ENCODE measurements around the gene SPECC1L. TPM values are rescaled to one million over a fixed set of nuclear protein-coding genes. Genes with fewer than 3 reads are reported as not detected.

SPECC1L gene
- total RNA-seq, 1 donor from 2014 or later: 35.9 TPM

DNA sequence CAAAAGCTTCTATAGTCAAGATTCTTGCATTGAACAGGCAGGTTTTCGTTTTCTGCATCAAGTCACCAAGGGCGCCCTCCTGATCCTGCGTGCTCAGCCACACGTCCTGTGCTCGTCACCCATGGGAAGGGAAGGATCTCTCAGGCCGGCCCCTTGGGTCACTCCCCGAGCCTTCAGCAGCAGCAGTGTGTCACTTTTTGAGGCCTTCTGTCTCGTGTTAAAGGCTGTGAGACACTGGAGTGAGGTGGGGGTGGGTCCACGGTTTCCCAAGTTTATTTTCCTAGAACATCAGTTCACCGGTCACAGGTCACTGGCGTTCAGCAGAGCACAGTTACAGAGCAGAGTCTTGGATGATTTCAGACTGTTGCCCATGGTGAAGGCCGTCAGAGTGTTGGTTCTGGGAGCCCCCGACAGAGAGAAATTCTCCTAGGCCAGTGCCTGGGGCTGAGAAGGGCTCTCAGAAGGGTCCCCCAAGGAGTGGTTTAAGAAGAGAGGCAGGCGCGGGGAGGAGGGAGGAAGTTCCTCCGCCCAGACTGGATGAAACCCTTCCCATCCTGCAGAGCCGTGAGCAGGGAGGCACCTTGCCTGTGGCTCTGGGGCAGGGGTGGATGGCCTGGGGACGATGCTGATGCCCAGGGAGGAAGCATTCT is 143.2 kb downstream of the SPECC1L start:
- DNase-seq (ENCODE audit: low spot score): no peak
- no peak overlapping the region for H3K4me3 Mint-ChIP-seq (ENCODE audit: low read depth)
- no peak overlapping the region for H3K27ac Mint-ChIP-seq
- H3K27me3 Mint-ChIP-seq (ENCODE audit: low read depth): no peaks in the 10 kb centered on the region
- H3K4me1 Mint-ChIP-seq (ENCODE audit: low read depth): peaks cover 11% of the 10 kb centered on the region
- H3K9me3 Mint-ChIP-seq: no peaks in the 10 kb centered on the region
- intact Hi-C loops (cut with micrococcal nuclease): no loop called here
- H3K36me3 Mint-ChIP-seq (ENCODE audit: low read depth): peaks cover 3% of the 10 kb centered on the region

DNA sequence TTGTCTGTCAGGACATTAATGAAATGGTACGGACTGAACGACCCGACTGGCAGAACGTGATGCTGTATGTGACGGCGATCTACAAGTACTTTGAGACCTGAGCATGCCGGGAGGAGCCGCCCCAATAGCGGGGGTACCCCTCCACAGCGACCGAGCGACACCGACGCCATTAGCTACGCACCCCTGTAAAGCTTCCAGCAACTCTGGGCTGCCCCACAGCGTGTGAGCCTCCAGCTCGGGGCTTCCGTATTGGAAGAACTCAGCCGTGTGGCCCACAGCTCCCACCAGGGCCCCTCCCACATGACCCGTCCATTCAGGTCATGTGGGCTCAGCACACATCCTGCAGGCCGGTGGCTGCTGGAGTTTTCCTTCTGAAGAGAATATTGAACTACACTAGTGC is 143.9 kb downstream of the SPECC1L start:
- Mint-ChIP-seq H3K27me3 (ENCODE audit: low read depth) (no peaks in the 10 kb centered on the region), H3K27ac (no peak overlapping the region), H3K9me3 (no peaks in the 10 kb centered on the region)

DNA sequence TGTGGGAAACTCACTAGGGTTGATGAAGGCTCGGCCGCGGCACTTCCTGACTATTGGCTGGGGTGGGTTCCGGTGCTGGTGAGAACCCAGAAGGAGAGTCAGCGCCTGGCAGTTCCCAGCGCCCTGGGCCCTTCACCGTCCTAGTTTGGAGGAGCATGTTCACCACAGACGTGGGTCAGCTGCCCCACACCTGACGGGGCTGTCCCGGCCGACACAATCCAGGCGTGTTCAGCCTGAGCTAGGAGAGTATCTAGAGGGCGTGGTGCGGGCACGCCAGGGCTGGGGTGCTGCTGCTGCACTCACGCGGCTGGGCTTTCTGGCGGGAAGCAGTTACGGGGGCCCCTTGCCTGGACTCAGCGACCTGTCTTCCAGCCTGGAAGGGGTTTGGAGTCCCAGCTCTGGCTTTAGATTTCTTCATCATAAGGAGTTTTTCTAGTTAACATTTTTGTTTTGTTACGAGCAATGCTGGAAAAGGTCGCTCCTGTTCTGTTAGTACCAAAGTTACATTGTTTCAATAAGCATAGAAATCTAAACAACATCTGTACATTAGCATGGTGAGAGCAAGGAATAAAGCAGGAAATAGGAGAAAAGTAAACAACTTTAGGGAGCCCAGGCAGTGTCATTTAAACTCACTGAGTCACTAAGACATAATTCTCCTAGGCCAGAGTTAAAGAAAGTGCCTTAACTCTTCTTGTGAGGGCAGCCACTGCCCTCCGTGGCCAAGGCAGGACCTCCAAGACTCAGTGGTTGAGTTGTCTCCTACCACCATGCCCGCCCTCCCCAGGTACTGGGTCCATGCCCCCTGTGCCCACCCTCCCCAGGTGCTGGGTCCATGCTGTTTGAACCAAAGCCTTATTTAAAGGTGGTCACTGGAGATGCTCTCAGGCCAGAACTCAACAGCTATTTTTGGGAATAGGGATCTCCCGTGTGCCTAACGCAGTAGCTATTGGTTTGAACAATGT is 144.6 kb downstream of the SPECC1L start:
- Mint-ChIP-seq H3K27me3 (ENCODE audit: low read depth) (no peaks in the 10 kb centered on the region), H3K4me1 (ENCODE audit: low read depth) (peaks cover 4% of the 10 kb centered on the region), H3K27ac (no peak overlapping the region), H3K4me3 (ENCODE audit: low read depth) (no peak overlapping the region), H3K9me3 (no peaks in the 10 kb centered on the region), H3K36me3 (ENCODE audit: low read depth) (peaks cover 3% of the 10 kb centered on the region)
- intact Hi-C loops (cut with micrococcal nuclease): no loop called here
- DNase-seq (ENCODE audit: low spot score): no peak

More for the DNA sequence above, 143.9 kb downstream of the SPECC1L start:
- Mint-ChIP-seq H3K4me1 (ENCODE audit: low read depth) (peaks cover 9% of the 10 kb centered on the region), H3K36me3 (ENCODE audit: low read depth) (peaks cover 3% of the 10 kb centered on the region), H3K4me3 (ENCODE audit: low read depth) (no peak overlapping the region)
- intact Hi-C loops (cut with micrococcal nuclease): no loop called here
- DNase-seq (ENCODE audit: low spot score): no peak

DNA sequence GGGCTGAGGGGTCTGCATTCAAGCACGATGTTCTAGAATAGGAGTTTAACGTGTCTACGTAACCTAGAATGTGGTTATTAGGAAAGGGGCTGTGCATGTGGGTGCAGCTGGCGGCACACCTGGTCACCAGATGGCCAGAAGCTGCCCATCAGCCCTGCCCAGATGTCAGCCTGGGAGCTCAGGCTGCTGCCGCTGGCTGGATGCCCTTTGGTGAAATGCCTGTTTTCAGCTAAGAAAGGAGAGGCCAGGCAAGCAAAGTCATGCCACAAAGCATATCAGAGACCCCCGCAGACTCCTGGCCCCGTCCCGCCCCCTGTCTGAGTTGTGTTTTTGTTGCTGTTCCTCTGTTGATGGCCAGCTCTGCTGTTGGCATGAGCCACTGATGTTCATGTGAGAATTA is 145.5 kb downstream of the SPECC1L start:
- DNase-seq (ENCODE audit: low spot score): no peak
- no peak overlapping the region for H3K27ac Mint-ChIP-seq
- intact Hi-C loops (cut with micrococcal nuclease): no loop called here
- H3K27me3 Mint-ChIP-seq (ENCODE audit: low read depth): no peaks in the 10 kb centered on the region
- H3K36me3 Mint-ChIP-seq (ENCODE audit: low read depth): peaks cover 3% of the 10 kb centered on the region
- no peaks in the 10 kb centered on the region for H3K9me3 Mint-ChIP-seq
- no peaks in the 10 kb centered on the region for H3K4me1 Mint-ChIP-seq (ENCODE audit: low read depth)
- no peak overlapping the region for H3K4me3 Mint-ChIP-seq (ENCODE audit: low read depth)

DNA sequence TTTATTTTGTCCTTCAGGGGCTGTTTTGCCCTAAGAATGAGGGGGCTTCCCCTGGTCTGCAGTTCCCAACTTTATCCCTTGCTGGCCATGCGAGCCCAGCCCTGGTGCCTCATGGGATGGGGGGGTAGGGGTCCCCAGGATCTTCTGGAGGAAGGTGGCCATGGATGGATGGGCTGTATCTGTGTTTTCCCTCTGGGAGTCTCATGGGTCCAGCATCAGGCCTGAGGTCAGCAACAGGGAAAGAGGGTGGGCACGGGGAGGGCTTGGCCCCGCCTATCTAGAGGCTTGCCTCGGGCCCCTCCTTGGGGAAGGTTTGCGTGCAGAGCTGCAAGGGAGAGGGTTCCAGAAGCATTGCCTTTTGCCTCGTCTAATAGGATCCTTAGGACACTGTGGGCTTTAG is 146.0 kb downstream of the SPECC1L start:
- H3K36me3 Mint-ChIP-seq (ENCODE audit: low read depth): peaks cover 3% of the 10 kb centered on the region
- intact Hi-C loops (cut with micrococcal nuclease): no loop called here
- no peaks in the 10 kb centered on the region for H3K27me3 Mint-ChIP-seq (ENCODE audit: low read depth)
- no peaks in the 10 kb centered on the region for H3K9me3 Mint-ChIP-seq
- peaks cover 4% of the 10 kb centered on the region for H3K4me1 Mint-ChIP-seq (ENCODE audit: low read depth)
- no peak overlapping the region for H3K4me3 Mint-ChIP-seq (ENCODE audit: low read depth)
- no peak overlapping the region for H3K27ac Mint-ChIP-seq
- DNase-seq (ENCODE audit: low spot score): no peak

DNA sequence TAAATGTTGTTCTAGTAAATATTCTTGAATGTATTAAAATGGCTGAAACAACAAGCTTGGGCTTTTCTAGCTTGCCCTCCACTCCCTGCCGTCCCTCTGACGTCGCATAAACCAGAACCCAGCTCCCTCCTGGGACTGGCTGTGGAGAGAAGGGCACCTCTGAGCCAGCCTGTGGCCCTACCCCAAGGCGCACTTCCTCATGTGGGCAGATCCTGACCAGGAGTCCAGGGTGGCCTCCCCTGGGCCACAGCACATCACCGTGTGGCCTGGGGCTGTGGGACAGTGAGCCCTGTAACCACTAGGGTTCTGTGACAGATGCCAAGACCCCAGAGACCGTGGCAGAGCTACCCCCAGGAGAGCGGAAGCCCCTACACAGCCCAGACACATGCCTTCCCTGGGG is 146.6 kb downstream of the SPECC1L start:
- no peaks in the 10 kb centered on the region for H3K9me3 Mint-ChIP-seq
- H3K36me3 Mint-ChIP-seq (ENCODE audit: low read depth): peaks cover 3% of the 10 kb centered on the region
- peaks cover 4% of the 10 kb centered on the region for H3K4me1 Mint-ChIP-seq (ENCODE audit: low read depth)
- no peak for DNase-seq (ENCODE audit: low spot score)
- H3K4me3 Mint-ChIP-seq (ENCODE audit: low read depth): no peak overlapping the region
- no peaks in the 10 kb centered on the region for H3K27me3 Mint-ChIP-seq (ENCODE audit: low read depth)
- H3K27ac Mint-ChIP-seq: no peak overlapping the region
- intact Hi-C loops (cut with micrococcal nuclease): no loop called here

DNA sequence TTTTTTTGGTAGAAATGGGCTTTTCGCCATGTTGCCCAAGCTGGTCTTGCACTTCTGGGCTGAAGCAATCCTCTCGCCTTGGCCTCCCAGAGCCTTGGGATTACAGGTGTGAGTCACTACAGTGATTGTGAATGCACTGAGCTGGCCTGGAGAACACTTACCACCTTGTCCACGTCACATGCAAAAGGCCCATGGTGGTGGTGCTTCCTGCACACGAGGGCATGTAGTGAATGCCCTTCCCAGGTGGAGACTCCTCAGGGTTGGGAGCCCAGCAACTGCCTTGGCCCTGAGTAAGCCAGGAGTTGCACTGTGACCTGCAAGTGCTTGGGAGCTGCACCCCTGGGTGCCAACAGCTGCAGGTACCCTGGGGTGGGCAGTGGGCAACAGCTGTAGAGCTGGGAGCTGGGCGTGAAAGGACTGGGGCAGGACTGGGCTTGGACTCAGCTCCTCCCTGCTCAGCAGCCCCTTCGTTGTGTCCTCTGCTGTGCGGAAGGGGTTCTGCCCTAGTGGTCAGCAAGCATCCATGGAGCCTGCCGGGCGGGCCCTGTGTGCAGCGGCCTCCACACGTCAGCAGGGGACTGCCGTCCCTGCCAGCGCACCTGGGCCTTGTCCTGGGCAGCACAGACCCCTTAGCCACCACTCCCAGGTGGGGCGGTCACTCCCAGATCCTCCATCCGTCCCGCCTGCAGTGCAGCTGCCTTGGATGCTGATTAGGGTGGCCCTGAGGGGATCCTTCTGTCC is 147.4 kb downstream of the SPECC1L start:
- intact Hi-C loops (cut with micrococcal nuclease): no loop called here
- Mint-ChIP-seq H3K4me3 (ENCODE audit: low read depth) (no peak overlapping the region), H3K27ac (no peak overlapping the region), H3K27me3 (ENCODE audit: low read depth) (peaks cover 4% of the 10 kb centered on the region), H3K9me3 (no peaks in the 10 kb centered on the region), H3K4me1 (ENCODE audit: low read depth) (peaks cover 6% of the 10 kb centered on the region), H3K36me3 (ENCODE audit: low read depth) (peaks cover 3% of the 10 kb centered on the region)
- no peak for DNase-seq (ENCODE audit: low spot score)

DNA sequence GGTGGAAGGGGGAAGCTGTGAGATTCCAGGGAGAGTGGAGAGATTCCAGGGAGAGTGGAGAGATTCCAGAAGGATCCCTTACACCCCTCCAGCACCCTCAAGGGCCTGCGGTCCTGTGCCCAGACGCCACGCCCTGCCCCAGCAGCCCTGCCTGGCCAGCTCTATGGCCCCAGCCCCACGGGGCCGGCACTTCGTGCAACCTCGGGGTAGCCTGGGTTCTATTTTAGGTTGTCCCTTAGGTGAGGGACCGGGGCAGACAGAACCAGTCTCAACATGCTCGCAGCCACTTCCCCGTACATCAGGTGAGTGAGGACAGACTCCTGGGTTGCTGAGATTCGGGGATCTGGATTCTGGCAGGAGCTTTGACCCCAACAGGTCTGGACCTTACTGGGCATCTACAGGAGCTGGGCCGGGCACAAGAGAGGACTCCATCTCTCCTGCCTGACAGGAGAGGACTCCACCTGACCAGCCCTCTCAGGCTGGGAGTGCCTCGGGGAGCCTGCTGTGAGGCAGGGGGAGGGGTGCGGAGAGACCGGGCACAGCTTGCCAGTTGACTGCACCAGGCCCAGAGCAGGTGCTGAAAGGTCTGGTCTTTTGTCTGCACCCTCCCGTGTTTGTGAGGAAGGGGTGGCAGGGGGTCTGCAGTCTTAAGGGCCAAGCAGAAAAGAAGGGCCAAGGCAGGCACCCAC is 148.3 kb downstream of the SPECC1L start:
- intact Hi-C loops (cut with micrococcal nuclease): no loop called here
- no peak for DNase-seq (ENCODE audit: low spot score)
- Mint-ChIP-seq H3K9me3 (no peaks in the 10 kb centered on the region), H3K4me1 (ENCODE audit: low read depth) (peaks cover 6% of the 10 kb centered on the region), H3K36me3 (ENCODE audit: low read depth) (peaks cover 3% of the 10 kb centered on the region), H3K27ac (no peak overlapping the region), H3K4me3 (ENCODE audit: low read depth) (no peak overlapping the region), H3K27me3 (ENCODE audit: low read depth) (peaks cover 4% of the 10 kb centered on the region)

DNA sequence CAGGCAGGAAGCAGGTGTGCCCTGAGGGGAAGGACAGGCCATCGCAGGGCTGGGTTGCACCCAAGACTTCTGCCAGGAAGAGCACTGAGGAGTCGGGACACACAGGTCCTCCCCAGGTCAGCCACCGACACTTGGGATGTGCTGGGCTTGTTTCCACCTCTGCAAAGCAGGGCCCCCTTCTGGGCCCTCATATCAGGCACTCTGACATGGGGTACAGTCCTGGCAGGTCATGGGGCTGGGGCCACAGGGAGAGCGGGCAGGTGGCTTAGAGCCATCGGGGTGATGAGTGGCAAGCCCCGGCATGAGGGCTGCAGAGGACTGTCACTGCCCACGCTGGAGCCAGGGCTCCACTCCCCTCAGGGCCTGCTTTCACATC is 148.8 kb downstream of the SPECC1L start:
- peaks cover 4% of the 10 kb centered on the region for H3K27me3 Mint-ChIP-seq (ENCODE audit: low read depth)

DNA sequence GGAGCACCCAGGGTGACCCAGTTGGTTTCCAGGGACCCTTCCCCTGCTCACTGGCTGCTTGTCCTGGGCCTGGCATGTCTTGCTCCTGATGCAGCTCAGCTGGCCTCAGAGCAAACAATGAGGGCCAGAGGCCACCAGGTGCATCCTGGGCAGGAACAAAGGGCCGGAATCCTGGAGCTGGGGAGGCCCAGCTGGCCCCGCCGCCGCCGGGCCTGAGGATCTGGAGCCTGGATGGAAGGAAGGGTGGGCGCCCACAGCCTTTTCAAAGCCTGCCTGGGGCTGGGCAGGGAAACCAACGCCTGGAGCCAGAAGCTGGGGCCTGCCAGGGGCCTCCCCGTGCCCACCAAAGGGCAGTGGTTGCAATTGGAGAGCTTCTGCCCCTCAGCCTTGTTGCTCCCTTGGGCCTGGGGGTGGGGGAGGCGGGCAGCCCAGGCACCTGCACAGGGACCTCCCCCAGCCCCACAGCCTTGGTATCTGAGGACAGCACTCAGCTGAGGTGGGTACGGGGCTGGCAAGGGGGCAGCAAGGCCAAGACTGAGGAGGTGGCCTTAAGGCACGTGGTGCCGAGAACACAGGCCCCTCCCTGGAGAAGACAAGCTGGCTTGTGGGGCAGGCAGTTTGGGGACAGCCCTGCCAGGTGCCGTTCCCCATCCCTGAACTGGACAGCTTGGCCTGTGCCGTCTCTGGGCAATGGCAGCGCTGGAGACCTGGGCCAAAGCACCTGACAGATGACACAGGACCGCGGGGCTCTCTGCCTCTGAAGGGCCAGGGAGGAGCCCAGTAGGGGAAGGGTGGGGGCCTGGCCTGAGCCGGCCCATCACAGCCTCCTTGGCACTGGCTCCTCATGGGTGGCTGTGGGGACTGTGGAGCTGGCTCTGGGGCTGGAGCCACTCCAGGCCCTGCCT is 149.7 kb downstream of the SPECC1L start:
- peaks cover 7% of the 10 kb centered on the region for H3K4me1 Mint-ChIP-seq (ENCODE audit: low read depth)
- peaks cover 4% of the 10 kb centered on the region for H3K27me3 Mint-ChIP-seq (ENCODE audit: low read depth)
- intact Hi-C loops (cut with micrococcal nuclease): loop anchor here (5.0 kb wide), 1 partner anchor 93 kb away; no protein-coding TSS in a partner anchor
- no peaks in the 10 kb centered on the region for H3K9me3 Mint-ChIP-seq
- peaks cover 1% of the 10 kb centered on the region for H3K36me3 Mint-ChIP-seq (ENCODE audit: low read depth)
- H3K4me3 Mint-ChIP-seq (ENCODE audit: low read depth): no peak overlapping the region
- no peak for DNase-seq (ENCODE audit: low spot score)
- H3K27ac Mint-ChIP-seq: no peak overlapping the region

More for the DNA sequence above, 148.8 kb downstream of the SPECC1L start:
- Mint-ChIP-seq H3K27ac (no peak overlapping the region), H3K4me3 (ENCODE audit: low read depth) (no peak overlapping the region), H3K36me3 (ENCODE audit: low read depth) (peaks cover 3% of the 10 kb centered on the region), H3K9me3 (no peaks in the 10 kb centered on the region), H3K4me1 (ENCODE audit: low read depth) (peaks cover 6% of the 10 kb centered on the region)
- intact Hi-C loops (cut with micrococcal nuclease): no loop called here
- no peak for DNase-seq (ENCODE audit: low spot score)

DNA sequence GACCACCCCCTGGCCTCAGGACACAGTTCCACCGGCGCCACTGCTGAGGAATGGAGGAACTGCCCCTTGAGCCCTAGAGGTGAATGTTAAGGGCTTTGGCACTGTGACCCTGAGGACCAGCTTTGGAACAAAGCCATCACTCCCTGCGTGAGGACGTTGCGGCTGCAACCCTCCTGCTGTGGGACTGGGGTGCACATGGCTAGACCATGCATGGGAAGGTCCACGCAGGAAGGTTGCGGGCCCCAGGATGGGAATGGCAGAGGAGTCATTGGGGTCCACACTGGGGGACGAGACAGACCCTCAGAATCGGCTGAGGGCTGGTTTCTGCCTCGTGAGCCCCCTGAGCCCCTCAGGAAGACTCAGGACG is 150.3 kb downstream of the SPECC1L start:
- H3K9me3 Mint-ChIP-seq: no peaks in the 10 kb centered on the region
- no peak overlapping the region for H3K27ac Mint-ChIP-seq
- no peaks in the 10 kb centered on the region for H3K36me3 Mint-ChIP-seq (ENCODE audit: low read depth)
- H3K27me3 Mint-ChIP-seq (ENCODE audit: low read depth): peaks cover 9% of the 10 kb centered on the region
- intact Hi-C loops (cut with micrococcal nuclease): loop anchor here (5.0 kb wide), 1 partner anchor 94 kb away; no protein-coding TSS in a partner anchor
- peaks cover 13% of the 10 kb centered on the region for H3K4me1 Mint-ChIP-seq (ENCODE audit: low read depth)
- H3K4me3 Mint-ChIP-seq (ENCODE audit: low read depth): no peak overlapping the region
- DNase-seq (ENCODE audit: low spot score): no peak
